LNCaP clone FGC (cell line): ENCODE results near the gene CD99L2.

Source experiments
- DNase-seq: peaks from one replicate; pipeline ENCODE4 v3.0.0-alpha.2; 2011; ENCODE audit warnings: low read depth
- H3K4me3 ChIP-seq: 2 replicates; pipeline ENCODE4 v1.5.1; 2011; ENCODE audit warnings: mild to moderate bottlenecking, low read depth, low read length, control low read depth
- TF ChIP-seq, protein P1 (sequence below): IDR thresholded peaks from 2 replicates; pipeline ENCODE4 v1.5.1; 2012; ENCODE audit warnings: mild to moderate bottlenecking; ENCODE audit not compliant: control insufficient read depth, insufficient read depth; ENCODE audit errors: extremely low read depth

The CD99L2 gene

GRCh38 chrX:150736475-150736874 lies 162.0 kb downstream of the CD99L2 start:
- TF ChIP-seq, protein P1, sequence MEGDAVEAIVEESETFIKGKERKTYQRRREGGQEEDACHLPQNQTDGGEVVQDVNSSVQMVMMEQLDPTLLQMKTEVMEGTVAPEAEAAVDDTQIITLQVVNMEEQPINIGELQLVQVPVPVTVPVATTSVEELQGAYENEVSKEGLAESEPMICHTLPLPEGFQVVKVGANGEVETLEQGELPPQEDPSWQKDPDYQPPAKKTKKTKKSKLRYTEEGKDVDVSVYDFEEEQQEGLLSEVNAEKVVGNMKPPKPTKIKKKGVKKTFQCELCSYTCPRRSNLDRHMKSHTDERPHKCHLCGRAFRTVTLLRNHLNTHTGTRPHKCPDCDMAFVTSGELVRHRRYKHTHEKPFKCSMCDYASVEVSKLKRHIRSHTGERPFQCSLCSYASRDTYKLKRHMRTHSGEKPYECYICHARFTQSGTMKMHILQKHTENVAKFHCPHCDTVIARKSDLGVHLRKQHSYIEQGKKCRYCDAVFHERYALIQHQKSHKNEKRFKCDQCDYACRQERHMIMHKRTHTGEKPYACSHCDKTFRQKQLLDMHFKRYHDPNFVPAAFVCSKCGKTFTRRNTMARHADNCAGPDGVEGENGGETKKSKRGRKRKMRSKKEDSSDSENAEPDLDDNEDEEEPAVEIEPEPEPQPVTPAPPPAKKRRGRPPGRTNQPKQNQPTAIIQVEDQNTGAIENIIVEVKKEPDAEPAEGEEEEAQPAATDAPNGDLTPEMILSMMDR: no peak
- no peak for DNase-seq
- H3K4me3 ChIP-seq: no peak overlapping the region

DNA sequence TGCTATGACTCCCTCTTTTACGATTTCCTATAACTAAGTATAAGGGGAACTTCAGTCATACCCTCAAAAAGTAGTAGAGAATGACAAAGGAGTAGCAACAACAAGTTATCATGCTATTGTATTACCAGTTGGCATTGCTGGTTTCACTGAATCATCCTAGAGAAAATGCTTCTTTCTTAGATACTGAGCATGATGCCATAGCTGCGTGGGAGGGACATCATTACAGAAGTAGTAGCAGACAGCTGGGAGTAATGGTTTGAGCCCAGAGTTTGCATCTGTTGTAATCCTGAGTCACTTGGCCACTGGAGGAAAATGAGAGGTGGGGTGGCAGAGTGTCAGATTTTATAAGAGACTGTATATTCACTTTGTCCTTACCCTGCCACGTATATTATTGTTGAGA lies 166.7 kb downstream of the CD99L2 start:
- TF ChIP-seq, protein P1: no peak
- no peak for DNase-seq

DNA sequence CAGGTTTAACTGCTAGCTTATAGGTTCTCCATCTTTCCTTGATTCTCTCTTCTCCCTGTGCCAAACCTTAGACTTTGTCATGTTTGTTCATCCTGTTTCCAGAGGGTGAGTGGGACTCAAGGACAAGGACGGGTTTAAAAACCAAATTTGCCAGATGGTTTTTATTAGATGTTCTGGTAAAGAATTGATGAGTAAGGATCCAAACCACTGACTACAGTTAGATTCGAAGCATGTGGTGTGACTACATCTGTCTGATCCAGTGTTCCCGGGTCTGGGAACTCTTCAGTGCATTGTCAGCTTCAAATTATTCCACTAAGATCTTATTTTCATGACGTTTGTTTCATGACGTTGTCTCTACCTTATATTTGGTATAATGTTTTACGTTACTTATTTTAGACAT lies 167.7 kb downstream of the CD99L2 start:
- TF ChIP-seq, protein P1: no peak
- DNase-seq: no peak
- no peak overlapping the region for H3K4me3 ChIP-seq

More for the DNA sequence above, 166.7 kb downstream of the CD99L2 start:
- no peak overlapping the region for H3K4me3 ChIP-seq

GRCh38 chrX:150729956-150730355 lies 168.5 kb downstream of the CD99L2 start:
- H3K4me3 ChIP-seq: no peak overlapping the region
- TF ChIP-seq, protein P1: no peak
- DNase-seq: no peak

DNA sequence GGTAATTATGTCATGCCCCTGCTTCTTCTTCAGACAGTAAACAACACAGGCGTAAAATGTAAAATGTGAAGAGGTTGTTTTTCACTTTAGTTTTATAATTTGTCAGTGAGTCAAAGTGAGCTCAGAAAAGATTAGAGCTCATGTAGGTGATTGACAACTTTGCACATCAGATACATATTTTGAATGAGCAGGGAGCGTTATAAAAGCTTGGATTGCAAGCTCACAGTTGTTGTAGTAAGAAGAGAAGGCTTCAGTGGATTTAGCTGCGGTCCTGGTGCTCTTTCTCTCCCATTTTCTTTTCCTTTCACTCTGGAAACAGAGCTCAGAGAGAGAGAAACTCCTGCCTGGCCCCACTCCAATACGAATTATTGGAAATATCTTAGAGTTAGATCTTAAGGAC lies 178.8 kb downstream of the CD99L2 start:
- H3K4me3 ChIP-seq: no peak overlapping the region
- DNase-seq: no peak
- TF ChIP-seq, protein P1: no peak
